Measurements from ENCODE around the gene SNX25.
"Not testable (repeated sequence)": the region's sequence is repeated elsewhere in the genome, so short reads cannot be mapped to it uniquely, and the experiment has no call there.

SNX25 gene

DNA sequence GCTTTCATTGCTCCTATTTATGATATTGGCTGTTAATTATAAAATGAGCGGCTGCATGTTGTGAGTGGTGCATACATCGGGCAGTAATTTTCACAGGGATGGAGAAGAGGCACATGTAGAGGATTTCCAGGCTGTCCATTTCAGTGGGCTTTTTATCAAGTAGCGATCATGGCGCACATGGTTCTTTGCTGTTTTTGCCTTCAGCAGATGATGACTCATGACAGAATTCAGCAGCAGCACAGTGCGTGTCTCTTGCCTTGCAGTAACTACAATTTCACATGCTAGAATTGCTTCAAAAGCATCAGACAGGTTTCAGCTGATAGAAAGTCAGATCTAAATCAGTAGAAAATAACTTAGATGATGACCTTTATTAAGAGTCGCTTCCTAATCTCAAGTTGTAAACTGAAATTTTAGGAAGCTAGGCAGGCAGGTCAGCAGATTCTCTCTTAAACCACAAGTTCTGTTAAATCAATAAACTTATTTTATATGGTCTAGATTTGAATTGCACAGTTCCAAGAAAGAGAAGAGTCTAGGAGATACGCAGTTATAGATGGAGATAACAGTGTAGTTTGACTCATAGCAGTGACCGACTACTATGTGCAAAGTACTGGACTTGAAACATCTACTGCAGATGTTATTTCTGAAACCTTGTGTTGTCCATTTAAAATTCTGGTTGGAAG lies 150.5 kb downstream of the SNX25 start:
- no peak overlapping the region for H3K9ac ChIP-seq
- H2AFZ ChIP-seq (ENCODE audit: low read depth): no peak overlapping the region
- no peaks in the 10 kb centered on the region for H3K27me3 ChIP-seq (ENCODE audit: insufficient read depth, low read depth)
- H3K27ac ChIP-seq: no peak overlapping the region; the same call in 1 of the 2 replicates
- no peak overlapping the region for H3K4me3 ChIP-seq (IDR thresholded peaks at IDR 0.05; ENCODE audit: insufficient read depth, low read depth, low read length)
- H3K79me2 ChIP-seq (ENCODE audit: insufficient read depth, low read depth): no peaks in the 10 kb centered on the region
- TF ChIP-seq, protein P1, sequence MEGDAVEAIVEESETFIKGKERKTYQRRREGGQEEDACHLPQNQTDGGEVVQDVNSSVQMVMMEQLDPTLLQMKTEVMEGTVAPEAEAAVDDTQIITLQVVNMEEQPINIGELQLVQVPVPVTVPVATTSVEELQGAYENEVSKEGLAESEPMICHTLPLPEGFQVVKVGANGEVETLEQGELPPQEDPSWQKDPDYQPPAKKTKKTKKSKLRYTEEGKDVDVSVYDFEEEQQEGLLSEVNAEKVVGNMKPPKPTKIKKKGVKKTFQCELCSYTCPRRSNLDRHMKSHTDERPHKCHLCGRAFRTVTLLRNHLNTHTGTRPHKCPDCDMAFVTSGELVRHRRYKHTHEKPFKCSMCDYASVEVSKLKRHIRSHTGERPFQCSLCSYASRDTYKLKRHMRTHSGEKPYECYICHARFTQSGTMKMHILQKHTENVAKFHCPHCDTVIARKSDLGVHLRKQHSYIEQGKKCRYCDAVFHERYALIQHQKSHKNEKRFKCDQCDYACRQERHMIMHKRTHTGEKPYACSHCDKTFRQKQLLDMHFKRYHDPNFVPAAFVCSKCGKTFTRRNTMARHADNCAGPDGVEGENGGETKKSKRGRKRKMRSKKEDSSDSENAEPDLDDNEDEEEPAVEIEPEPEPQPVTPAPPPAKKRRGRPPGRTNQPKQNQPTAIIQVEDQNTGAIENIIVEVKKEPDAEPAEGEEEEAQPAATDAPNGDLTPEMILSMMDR (conservative IDR thresholded peaks at IDR 0.05; ENCODE audit: low read depth, low read length): no peak
- H3K4me2 ChIP-seq: peak overlapping the region; percentile 1; the same call in 1 of the 2 replicates
- no peaks in the 10 kb centered on the region for H3K36me3 ChIP-seq (ENCODE audit: insufficient read depth)
- H4K20me1 ChIP-seq (ENCODE audit: insufficient read depth): no peaks in the 10 kb centered on the region
- peaks cover 97% of the 10 kb centered on the region for H3K4me1 ChIP-seq (ENCODE audit: low read depth, poor library complexity, severe bottlenecking)

DNA sequence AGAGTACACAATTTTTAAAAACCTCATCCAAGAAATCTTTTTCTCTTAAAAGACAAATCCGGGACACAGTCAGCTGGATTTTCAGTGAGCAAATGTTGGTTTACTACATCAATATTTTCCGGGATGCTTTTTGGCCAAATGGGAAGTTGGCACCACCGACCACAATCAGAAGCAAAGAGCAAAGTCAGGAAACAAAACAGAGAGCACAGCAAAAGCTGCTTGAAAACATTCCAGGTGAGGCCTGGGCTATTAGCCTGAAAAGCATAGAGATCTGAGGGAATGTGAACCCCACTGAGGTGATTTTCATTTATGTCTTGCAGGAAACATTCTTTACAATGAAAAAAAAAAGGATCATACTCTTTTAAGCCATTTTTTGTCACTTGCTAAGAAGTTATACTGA lies 152.5 kb downstream of the SNX25 start:
- Histone ChIP-seq H3K4me2 (peak overlapping the region; percentile 95), H3K4me3 (IDR thresholded peaks at IDR 0.05; ENCODE audit: insufficient read depth, low read depth, low read length) (no peak overlapping the region), H3K79me2 (ENCODE audit: insufficient read depth, low read depth) (no peaks in the 10 kb centered on the region), H3K27me3 (ENCODE audit: insufficient read depth, low read depth) (no peaks in the 10 kb centered on the region), H3K27ac (peak overlapping the region; percentile 94), H3K36me3 (ENCODE audit: insufficient read depth) (no peaks in the 10 kb centered on the region), H4K20me1 (ENCODE audit: insufficient read depth) (no peaks in the 10 kb centered on the region), H2AFZ (ENCODE audit: low read depth) (no peak overlapping the region), H3K4me1 (ENCODE audit: low read depth, poor library complexity, severe bottlenecking) (peaks cover 81% of the 10 kb centered on the region), H3K9ac (peak overlapping the region; percentile 59)
- TF ChIP-seq, protein P1 (conservative IDR thresholded peaks at IDR 0.05; ENCODE audit: low read depth, low read length): no peak

DNA sequence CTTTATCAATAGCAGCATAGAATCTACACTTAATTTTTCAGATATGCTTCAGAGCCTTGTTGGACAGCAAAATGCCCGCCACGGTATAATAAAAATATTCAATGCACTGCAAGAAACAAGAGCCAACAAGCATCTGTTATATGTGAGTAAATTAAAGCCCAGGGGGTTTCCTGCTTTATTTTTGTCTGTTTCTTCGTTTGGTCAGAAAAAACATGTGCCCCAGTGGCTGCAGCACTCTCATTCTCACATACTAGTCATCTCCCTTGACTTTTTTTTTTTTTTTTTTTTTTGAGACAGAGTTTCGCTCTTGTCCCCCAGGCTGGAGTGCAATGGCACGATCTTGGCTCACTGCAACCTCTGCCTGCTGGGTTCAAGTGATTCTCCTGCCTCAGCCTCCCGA lies 153.2 kb downstream of the SNX25 start:
- Histone ChIP-seq H3K27ac (peak overlapping the region; percentile 94), H3K4me1 (ENCODE audit: low read depth, poor library complexity, severe bottlenecking) (peaks cover 74% of the 10 kb centered on the region), H3K4me2 (peak overlapping the region; percentile 95), H3K9ac (peak overlapping the region; percentile 59), H2AFZ (ENCODE audit: low read depth) (peak overlapping the region; percentile 33; the same call in 1 of the 2 replicates)
- H3K4me3 ChIP-seq (IDR thresholded peaks at IDR 0.05; ENCODE audit: insufficient read depth, low read depth, low read length); H3K36me3 ChIP-seq (ENCODE audit: insufficient read depth); H4K20me1 ChIP-seq (ENCODE audit: insufficient read depth); H3K79me2 ChIP-seq (ENCODE audit: insufficient read depth, low read depth); H3K27me3 ChIP-seq (ENCODE audit: insufficient read depth, low read depth): not testable (repeated sequence)

DNA sequence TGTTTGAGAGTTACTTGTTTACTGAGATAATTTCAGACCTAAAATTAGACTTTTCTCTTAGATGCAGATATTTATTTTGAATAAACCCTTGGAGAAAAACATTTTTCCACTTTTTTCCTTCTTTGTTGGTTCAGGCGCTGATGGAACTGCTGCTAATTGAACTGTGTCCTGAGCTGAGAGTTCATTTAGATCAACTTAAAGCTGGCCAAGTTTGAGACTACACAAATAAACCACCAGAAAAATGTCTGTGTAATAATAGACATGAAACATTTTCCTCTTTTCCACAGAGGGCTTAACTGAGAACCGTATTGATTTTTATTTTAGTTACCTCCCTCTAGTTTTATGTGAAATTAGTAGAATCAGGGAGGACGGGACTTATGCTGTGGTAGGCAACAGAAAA lies 153.9 kb downstream of the SNX25 start:
- TF ChIP-seq, protein P1 (conservative IDR thresholded peaks at IDR 0.05; ENCODE audit: low read depth, low read length): no peak
- no peaks in the 10 kb centered on the region for H3K36me3 ChIP-seq (ENCODE audit: insufficient read depth)
- no peaks in the 10 kb centered on the region for H3K79me2 ChIP-seq (ENCODE audit: insufficient read depth, low read depth)

DNA sequence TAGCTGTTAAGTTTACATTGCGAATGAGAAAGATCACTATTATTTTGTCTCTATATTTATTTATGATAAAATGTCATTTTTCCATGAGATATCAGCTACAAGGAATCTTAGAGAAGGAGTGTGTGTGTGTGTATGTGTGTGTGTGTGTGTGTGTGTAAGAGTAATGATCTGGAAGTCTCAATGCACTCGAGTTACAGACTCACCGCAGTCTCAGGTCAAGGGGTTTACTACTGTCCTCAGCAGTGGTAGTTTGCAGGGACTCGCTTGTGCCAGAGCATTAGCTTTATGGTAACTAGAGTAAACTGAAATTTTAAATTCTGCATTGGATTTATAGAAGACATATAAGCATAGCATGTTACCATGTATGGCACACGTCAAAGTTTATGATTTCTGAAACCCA lies 155.5 kb downstream of the SNX25 start:
- Histone ChIP-seq H3K4me2 (peak overlapping the region; percentile 95), H3K79me2 (ENCODE audit: insufficient read depth, low read depth) (no peaks in the 10 kb centered on the region), H3K9ac (no peak overlapping the region), H3K27ac (no peak overlapping the region; the same call in 1 of the 2 replicates), H3K4me3 (IDR thresholded peaks at IDR 0.05; ENCODE audit: insufficient read depth, low read depth, low read length) (no peak overlapping the region), H3K36me3 (ENCODE audit: insufficient read depth) (no peaks in the 10 kb centered on the region), H4K20me1 (ENCODE audit: insufficient read depth) (no peaks in the 10 kb centered on the region), H3K27me3 (ENCODE audit: insufficient read depth, low read depth) (no peaks in the 10 kb centered on the region), H3K4me1 (ENCODE audit: low read depth, poor library complexity, severe bottlenecking) (peaks cover 51% of the 10 kb centered on the region), H2AFZ (ENCODE audit: low read depth) (no peak overlapping the region)
- TF ChIP-seq, protein P1 (conservative IDR thresholded peaks at IDR 0.05; ENCODE audit: low read depth, low read length): no peak

More for the DNA sequence above, 153.9 kb downstream of the SNX25 start:
- no peak overlapping the region for H3K4me3 ChIP-seq (IDR thresholded peaks at IDR 0.05; ENCODE audit: insufficient read depth, low read depth, low read length)
- peaks cover 67% of the 10 kb centered on the region for H3K4me1 ChIP-seq (ENCODE audit: low read depth, poor library complexity, severe bottlenecking)
- no peaks in the 10 kb centered on the region for H3K27me3 ChIP-seq (ENCODE audit: insufficient read depth, low read depth)
- H3K4me2 ChIP-seq: peak overlapping the region; percentile 95
- peak overlapping the region; percentile 59 for H3K9ac ChIP-seq
- peak overlapping the region; percentile 94 for H3K27ac ChIP-seq
- H4K20me1 ChIP-seq (ENCODE audit: insufficient read depth): no peaks in the 10 kb centered on the region
- peak overlapping the region; percentile 33 for H2AFZ ChIP-seq (ENCODE audit: low read depth)

All from KMS-11 (cell line).